HG03378 (cell line): Measurements from ENCODE around the gene SLC25A53.
"Not testable (repeated sequence)": the region's sequence is repeated elsewhere in the genome, so short reads cannot be mapped to it uniquely, and the experiment has no call there.

Source experiments
- ATAC-seq: cut with Tn5 transposase; IDR thresholded peaks from one replicate; pipeline ENCODE4 v1.9.1; 2021; ENCODE audit warnings: mild to moderate bottlenecking, moderate library complexity; ENCODE audit not compliant: unreplicated experiment

Gene SLC25A53

DNA sequence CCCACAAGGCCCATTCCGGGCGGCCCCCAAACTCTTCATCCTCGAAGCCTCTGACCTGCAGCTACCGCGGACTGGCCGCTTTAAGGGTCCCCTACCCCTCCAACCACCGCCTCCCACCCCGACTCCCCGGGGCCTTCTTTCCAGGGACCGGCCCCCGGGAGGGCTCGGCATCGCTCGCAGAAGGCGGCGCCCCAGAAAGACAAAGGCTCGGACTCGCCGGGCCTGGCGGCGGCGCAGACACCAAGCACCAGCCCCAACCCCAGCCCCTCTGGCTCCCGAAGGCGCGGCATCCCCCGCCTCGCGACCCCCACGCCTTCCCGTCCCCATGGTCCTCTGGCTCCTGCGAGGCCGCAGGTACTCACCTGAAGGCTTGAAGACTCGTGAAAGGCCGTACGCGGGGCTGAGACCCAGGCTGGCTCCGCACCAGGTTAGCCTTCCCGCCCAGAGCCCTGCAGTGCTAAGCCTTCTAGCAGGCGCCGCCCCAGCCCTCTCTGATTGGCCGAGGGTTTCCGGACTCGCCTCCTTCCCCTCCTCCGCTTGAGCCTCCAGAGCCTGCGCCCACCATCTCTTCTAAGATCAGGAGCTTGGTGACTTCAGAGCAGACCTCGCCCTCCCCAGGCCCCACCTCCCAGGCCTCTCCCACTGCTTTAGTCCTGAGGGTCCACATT is 80.9 kb downstream of the SLC25A53 start, which contains the start of gene TMSB15C:
TSS of gene TMSB15C (minus strand) at position 459 of the 668 bp plus-strand sequence.
- ATAC-seq, result peak; percentile 85

GRCh38 chrX:104062636-104063035 is 94.2 kb downstream of the SLC25A53 start:
- ATAC-seq, result not testable (repeated sequence)

DNA sequence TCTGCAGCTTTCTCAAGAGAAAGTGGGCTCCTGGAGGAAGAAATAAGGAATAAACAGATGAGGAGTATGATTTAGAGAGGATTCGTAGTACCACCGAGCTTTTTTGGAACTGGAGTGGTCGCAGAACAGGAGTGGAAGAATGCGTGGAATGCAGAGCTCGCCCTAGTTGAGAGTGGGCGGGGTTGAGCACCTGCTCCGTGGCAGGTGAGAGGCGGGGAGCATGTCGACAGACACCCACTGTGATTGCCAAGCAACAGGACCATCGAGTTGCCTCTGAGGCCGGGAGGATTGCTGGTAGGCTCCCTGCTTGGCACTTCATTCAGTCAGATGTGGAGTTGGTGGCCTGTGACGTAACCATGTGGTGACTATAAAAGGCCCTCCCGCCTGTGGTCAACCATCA is 101.9 kb downstream of the SLC25A53 start:
- not testable (repeated sequence) for ATAC-seq
